Tibial artery (tissue), 4 donors: ENCODE measurements around the gene GPR143.

Experiments
- DNase-seq, 2 donors: peaks; one replicate each; pipeline ENCODE4 v3.0.0-alpha.2; 2019
- H3K27ac ChIP-seq, 2 donors: fragments of 200-600 bp; sonication (generic) in 1 of 2; 1 replicate in 1 of 2; 2 replicates in 1 of 2; pipeline ENCODE4 v1.5.1; 2018 to 2019; ENCODE audit warnings: mild to moderate bottlenecking in 1 of 2
- H3K27me3 ChIP-seq, 2 donors: fragments of 200-600 bp; sonication (generic) in 1 of 2; one replicate each; pipeline versions ENCODE4 v1.5.1 to v1.6.0; 2016 to 2019
- H3K36me3 ChIP-seq, 3 donors: fragments of 200-600 bp; sonication (generic) in 2 of 3; one replicate each; pipeline ENCODE4 v1.5.1; 2016 to 2019; ENCODE audit warnings: mild to moderate bottlenecking in 2 of 3
- H3K4me1 ChIP-seq, 4 donors: fragments of 200-600 bp; sonication (generic) in 2 of 4; 1 replicate in 3 of 4; 2 replicates in 1 of 4; pipeline ENCODE4 v1.5.1; 2016 to 2019
- H3K4me3 ChIP-seq, 2 donors: fragments of 200-600 bp; sonication (generic) in 1 of 2; 1 replicate in 1 of 2; 2 replicates in 1 of 2; pipeline ENCODE4 v1.5.1; 2018 to 2019; ENCODE audit warnings: mild to moderate bottlenecking in 2 of 2
- H3K9me3 ChIP-seq, 3 donors: fragments of 200-600 bp; sonication (generic) in 1 of 3; one replicate each; pipeline ENCODE4 v1.5.1; 2016 to 2019
- CTCF ChIP-seq, 2 experiments: fragments of 200-600 bp in 1 of 2; fragments of 450-650 bp in 1 of 2; IDR thresholded peaks; one replicate each; pipeline ENCODE4 v1.5.1; 2017 to 2019; ENCODE audit warnings: antibody characterized with exemption in 2 of 2, mild to moderate bottlenecking in 1 of 2, moderate library complexity in 1 of 2
- intact Hi-C: fragments of 100-400 bp; cut with DNase I; formaldehyde crosslinking; loops from one replicate; pipeline ENCODE4 v1.15.0; 2023; ENCODE audit warnings: low total_unique reads

Gene GPR143

GRCh38 chrX:9788911-9789310 lies 23.3 kb upstream of the GPR143 start:
- no peak overlapping the region for H3K27ac ChIP-seq
- TF ChIP-seq CTCF (IDR thresholded peaks at IDR 0.05): no peak
- no peak overlapping the region for H3K4me3 ChIP-seq
- H3K9me3 ChIP-seq: no peaks in the 10 kb centered on the region
- peaks cover 0 to 14% of the 10 kb centered on the region in 2 donors for H3K27me3 ChIP-seq
- peaks cover 0 to 12% (median 3%) of the 10 kb centered on the region in 4 donors for H3K4me1 ChIP-seq
- intact Hi-C loops: no loop called here
- no peaks in the 10 kb centered on the region for H3K36me3 ChIP-seq
- no peak for DNase-seq

DNA sequence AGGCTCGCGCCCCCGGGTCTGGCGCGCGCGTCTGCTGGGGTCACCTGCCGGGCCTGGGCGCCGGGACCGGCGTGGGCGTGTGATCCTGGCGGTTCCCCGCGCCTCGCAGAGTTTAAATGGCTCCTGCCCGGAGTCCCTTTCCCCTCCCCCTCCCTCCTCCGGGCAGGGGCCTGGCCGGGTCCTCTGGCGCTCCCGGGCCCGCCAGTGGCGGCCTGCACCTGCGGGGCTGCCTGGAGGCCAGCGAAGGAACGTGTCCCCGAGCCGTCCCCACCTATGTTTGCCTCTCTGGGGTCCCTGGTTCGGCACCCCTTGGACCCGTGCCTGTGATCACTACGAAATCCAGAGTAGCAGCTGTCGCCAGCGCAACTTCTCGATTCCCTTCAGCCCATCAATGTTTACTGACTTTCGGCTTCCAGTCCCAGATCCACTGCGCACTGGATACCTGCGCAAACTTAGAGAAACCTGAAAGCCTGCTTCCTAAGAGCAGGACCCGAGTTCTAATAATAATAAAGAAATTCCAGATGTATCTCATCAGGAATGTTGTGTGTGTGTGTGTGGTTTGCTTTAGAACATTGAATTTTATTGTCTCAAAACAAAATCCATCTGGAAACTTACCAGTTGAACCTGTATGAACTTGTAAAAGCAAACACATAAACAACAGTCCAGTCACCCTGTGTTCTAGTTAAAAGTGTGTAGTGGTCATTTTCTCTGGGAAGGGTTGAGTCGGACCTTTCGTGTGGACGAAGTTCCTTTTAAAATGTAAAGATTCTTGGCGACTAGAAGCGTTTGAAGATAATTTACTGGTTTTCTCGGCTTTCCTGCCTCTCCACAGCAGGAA lies 21.4 kb upstream of the GPR143 start:
- Histone ChIP-seq H3K27me3 (peaks cover 0 to 14% of the 10 kb centered on the region in 2 donors), H3K4me1 (peaks cover 0 to 12% (median 3%) of the 10 kb centered on the region in 4 donors), H3K9me3 (no peaks in the 10 kb centered on the region), H3K4me3 (peak overlapping the region; percentile 37 to 53), H3K36me3 (no peaks in the 10 kb centered on the region), H3K27ac (no peak overlapping the region)
- no peak for DNase-seq
- TF ChIP-seq CTCF (IDR thresholded peaks at IDR 0.05): no peak
- intact Hi-C loops: no loop called here

- peaks cover 0 to 14% of the 10 kb centered on the region in 2 donors for H3K27me3 ChIP-seq
- H3K36me3 ChIP-seq: no peaks in the 10 kb centered on the region
- peaks cover 0 to 12% (median 3%) of the 10 kb centered on the region in 4 donors for H3K4me1 ChIP-seq
- H3K27ac ChIP-seq: no peak within 1 kb of the TSS
- no peak for DNase-seq
- intact Hi-C loops: no loop called here
- peak within 1 kb of the TSS; percentile 37 to 53 for H3K4me3 ChIP-seq
- no peaks in the 10 kb centered on the region for H3K9me3 ChIP-seq
- no peak for TF ChIP-seq CTCF (IDR thresholded peaks at IDR 0.05)
Measured at GRCh38 chrX:9785944-9786797, 20.5 kb upstream of the GPR143 start, which contains the start of gene SHROOM2. Gene SHROOM2, plus strand, starts transcription at chrX:9786429. Its CDS starts 117 bp downstream, at chrX:9786546.

GRCh38 chrX:9785254-9785943 lies 19.8 kb upstream of the GPR143 start:
- Histone ChIP-seq H3K4me3 (peak overlapping the region; percentile 37 to 53), H3K4me1 (peaks cover 0 to 12% (median 3%) of the 10 kb centered on the region in 4 donors), H3K9me3 (no peaks in the 10 kb centered on the region), H3K36me3 (no peaks in the 10 kb centered on the region), H3K27ac (no peak overlapping the region), H3K27me3 (peaks cover 0 to 14% of the 10 kb centered on the region in 2 donors)
- intact Hi-C loops: no loop called here
- DNase-seq: no peak
- TF ChIP-seq CTCF (IDR thresholded peaks at IDR 0.05): no peak

- Histone ChIP-seq H3K27me3 (peaks cover 0 to 14% of the 10 kb centered on the region in 2 donors), H3K27ac (no peak overlapping the region), H3K9me3 (no peaks in the 10 kb centered on the region), H3K36me3 (no peaks in the 10 kb centered on the region), H3K4me3 (no peak overlapping the region), H3K4me1 (peaks cover 0 to 12% (median 3%) of the 10 kb centered on the region in 4 donors)
- no peak for TF ChIP-seq CTCF (IDR thresholded peaks at IDR 0.05)
- no peak for DNase-seq
- intact Hi-C loops: no loop called here
Measured at GRCh38 chrX:9784332-9784731, 18.7 kb upstream of the GPR143 start.
